Prostate gland (tissue), 2 donors: ENCODE data around the gene ITGA7. TPM values are rescaled to one million over a fixed set of nuclear protein-coding genes. Genes with fewer than 3 reads are reported as not detected.
A peak's percentile ranks its signal among the peaks of the same experiment; 100 is the strongest.

Experiments
- DNase-seq: peaks from one replicate; pipeline ENCODE4 v3.0.0-alpha.2; 2019; ENCODE audit warnings: low spot score
- H3K27ac ChIP-seq, 2 donors: fragments of 200-600 bp; sonication (generic); 2 replicates each; pipeline ENCODE4 v1.5.1; 2017 to 2019
- H3K27me3 ChIP-seq: fragments of 200-600 bp; sonication (generic); replicated peaks from 2 replicates; pipeline ENCODE4 v1.5.1; 2019; ENCODE audit not compliant: insufficient read depth
- H3K36me3 ChIP-seq, 2 donors: fragments of 200-600 bp; sonication (generic); 1 replicate in 1 of 2; 2 replicates in 1 of 2; pipeline versions ENCODE4 v1.5.1 to v1.8.1; 2017 to 2019
- H3K4me1 ChIP-seq: fragments of 200-600 bp; sonication (generic); replicated peaks from 2 replicates; pipeline ENCODE4 v1.5.1; 2019
- H3K4me3 ChIP-seq, 2 donors: fragments of 200-600 bp; sonication (generic); 2 replicates each; pipeline ENCODE4 v1.5.1; 2017 to 2019
- H3K9me3 ChIP-seq: fragments of 200-600 bp; sonication (generic); 2 replicates; pipeline ENCODE4 v1.5.1; 2017
- CTCF ChIP-seq, 4 experiments: fragments of 200-600 bp in 2 of 4; fragments of 450-650 bp in 2 of 4; sonication (generic) in 2 of 4; IDR thresholded peaks; 1 replicate in 3 of 4; 2 replicates in 1 of 4; pipeline ENCODE4 v1.5.1; 2016 to 2019; ENCODE audit warnings: antibody characterized with exemption in 4 of 4, mild to moderate bottlenecking in 2 of 4, moderate library complexity in 2 of 4
- POLR2A ChIP-seq: fragments of 450-650 bp; IDR thresholded peaks from one replicate; pipeline ENCODE4 v1.6.1; 2016; ENCODE audit warnings: antibody characterized with exemption, mild to moderate bottlenecking
- POLR2AphosphoS5 ChIP-seq: sonication (generic); formaldehyde crosslinking; IDR thresholded peaks from one replicate; pipeline ENCODE4 v1.6.1; 2017; ENCODE audit warnings: antibody characterized with exemption
- WGBS: methylation state at CpG from one replicate; pipeline ENCODE4 v1.1.5; 2018; 5-methylcytosine and 5-hydroxymethylcytosine counted together
- intact Hi-C: fragments of 100-400 bp; cut with DNase I; formaldehyde crosslinking; loops from one replicate; pipeline ENCODE4 v1.14.2; 2022
- total RNA-seq, 2 donors: library from RNA; depleted of rRNA; stranded (reverse); fragments of >200 nt; gene quantifications; one replicate each; pipeline ENCODE4 v1.1.0, GENCODE V29; 2016

ITGA7 gene
- total RNA-seq, 2 donors from 2014 or later, result 17.4 to 37.0 TPM

GRCh38 chr12:55715833-55716581 lies 8.3 kb upstream of the ITGA7 start, which contains the start of gene BLOC1S1:
Gene BLOC1S1 (plus strand): TSS chr12:55716046. CDS start chr12:55716052, 6 bp downstream.
- intact Hi-C loops, result no loop called here
- H3K27ac ChIP-seq, result peak within 1 kb of the TSS; percentile 91 to 93
- WGBS, result under 1% methylated on average over 42 of the region's 42 CpGs
- TF ChIP-seq POLR2A (peak; percentile 51), POLR2AphosphoS5 (peak; percentile 88), CTCF (IDR thresholded peaks at IDR 0.05) (peak in 1 of 4 experiments; percentile 38)
- H3K9me3 ChIP-seq, result no peaks in the 10 kb centered on the region
- peak; percentile 89 for DNase-seq
- H3K27me3 ChIP-seq, result no peaks in the 10 kb centered on the region
- peaks cover 12% of the 10 kb centered on the region for H3K4me1 ChIP-seq
- H3K4me3 ChIP-seq, result peak within 1 kb of the TSS; percentile 77 to 80
- H3K36me3 ChIP-seq, result no peaks in the 10 kb centered on the region

GRCh38 chr12:55715169-55715764 lies 7.6 kb upstream of the ITGA7 start:
- intact Hi-C loops, result no loop called here
- peaks cover 12% of the 10 kb centered on the region for H3K4me1 ChIP-seq
- no peaks in the 10 kb centered on the region for H3K36me3 ChIP-seq
- DNase-seq, result no peak
- peak overlapping the region; percentile 91 to 93 for H3K27ac ChIP-seq
- H3K9me3 ChIP-seq, result no peaks in the 10 kb centered on the region
- WGBS, result 46% methylated on average over 7 of the region's 7 CpGs
- no peaks in the 10 kb centered on the region for H3K27me3 ChIP-seq
- TF ChIP-seq POLR2A (no peak), POLR2AphosphoS5 (no peak), CTCF (IDR thresholded peaks at IDR 0.05) (no peak)
- H3K4me3 ChIP-seq, result peak overlapping the region; percentile 77 to 80

DNA sequence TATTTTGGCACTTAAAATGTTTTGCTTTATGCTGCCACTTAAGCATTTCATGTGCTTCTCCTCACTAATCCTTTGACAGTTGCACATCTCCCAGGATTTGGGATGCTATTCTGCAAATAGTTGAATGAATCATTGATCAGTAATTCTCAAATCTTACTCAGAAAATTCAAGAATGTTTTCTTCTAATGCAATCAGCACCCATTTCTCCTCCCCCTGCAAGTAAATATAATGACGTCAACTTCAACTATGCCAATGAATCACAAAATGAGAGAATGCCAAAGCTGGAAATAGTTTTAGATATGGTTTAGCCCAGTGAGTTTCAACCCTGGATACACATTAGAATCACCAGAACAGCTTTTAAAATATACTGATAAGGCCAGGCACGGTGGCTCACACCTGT lies 6.0 kb upstream of the ITGA7 start:
- 68% methylated on average over 2 of the region's 2 CpGs for WGBS
- no peak for DNase-seq
- Histone ChIP-seq H3K27me3 (no peaks in the 10 kb centered on the region), H3K4me1 (peaks cover 12% of the 10 kb centered on the region), H3K27ac (no peak overlapping the region), H3K4me3 (no peak overlapping the region), H3K9me3 (no peaks in the 10 kb centered on the region), H3K36me3 (no peaks in the 10 kb centered on the region)
- TF ChIP-seq POLR2A, result no peak
- TF ChIP-seq CTCF (IDR thresholded peaks at IDR 0.05), result no peak
- TF ChIP-seq POLR2AphosphoS5, result no peak
- intact Hi-C loops, result no loop called here

DNA sequence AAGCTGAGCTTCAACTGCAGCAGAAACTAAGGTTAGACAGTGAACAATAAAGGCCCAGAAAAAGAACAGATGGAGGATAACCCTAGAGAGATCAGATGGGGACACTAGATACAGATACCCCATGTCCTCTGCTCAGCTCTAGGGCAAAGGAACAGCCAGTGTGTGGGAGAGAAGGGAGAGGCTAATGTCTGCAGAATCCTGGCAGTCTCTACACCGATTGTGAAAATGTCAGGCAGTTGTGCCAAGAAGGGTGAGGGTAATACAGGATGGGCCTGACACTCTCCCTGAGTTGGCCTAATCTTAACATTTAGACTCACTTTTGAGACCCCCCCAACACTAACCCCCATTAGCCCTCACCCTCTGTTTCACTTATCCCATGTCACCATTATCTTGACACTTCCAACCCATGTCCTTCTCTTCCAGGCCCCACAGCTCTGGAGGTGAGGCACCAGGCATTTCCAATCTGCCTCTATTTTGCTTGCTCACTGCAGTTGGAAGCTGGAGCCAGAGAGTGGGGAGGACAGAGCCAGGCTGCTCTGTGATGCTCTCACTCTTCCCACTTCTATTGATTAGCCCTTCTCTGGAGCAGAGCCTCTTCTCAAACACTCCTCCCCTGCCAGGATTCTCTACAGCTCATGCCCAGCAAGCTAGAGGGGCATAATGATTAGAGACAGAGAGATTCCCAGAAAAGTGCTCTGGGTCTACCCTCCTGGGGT lies 5.2 kb upstream of the ITGA7 start:
- no peak for TF ChIP-seq POLR2A
- TF ChIP-seq POLR2AphosphoS5, result no peak
- no peak for TF ChIP-seq CTCF (IDR thresholded peaks at IDR 0.05)
- H3K4me3 ChIP-seq, result no peak overlapping the region
- no peaks in the 10 kb centered on the region for H3K36me3 ChIP-seq
- H3K27ac ChIP-seq, result no peak overlapping the region
- intact Hi-C loops, result no loop called here
- DNase-seq, result no peak
- H3K4me1 ChIP-seq, result peaks cover 12% of the 10 kb centered on the region
- H3K27me3 ChIP-seq, result no peaks in the 10 kb centered on the region
- WGBS, result 56% methylated on average over 1 of the region's 1 CpG
- no peaks in the 10 kb centered on the region for H3K9me3 ChIP-seq
